ENCODE measurements around the gene EPM2AIP1. TPM values are rescaled to one million over a fixed set of nuclear protein-coding genes. Genes with fewer than 3 reads are reported as not detected.

The EPM2AIP1 gene
- total RNA-seq, 1 experiment from 2014 or later: 8.7 TPM

DNA sequence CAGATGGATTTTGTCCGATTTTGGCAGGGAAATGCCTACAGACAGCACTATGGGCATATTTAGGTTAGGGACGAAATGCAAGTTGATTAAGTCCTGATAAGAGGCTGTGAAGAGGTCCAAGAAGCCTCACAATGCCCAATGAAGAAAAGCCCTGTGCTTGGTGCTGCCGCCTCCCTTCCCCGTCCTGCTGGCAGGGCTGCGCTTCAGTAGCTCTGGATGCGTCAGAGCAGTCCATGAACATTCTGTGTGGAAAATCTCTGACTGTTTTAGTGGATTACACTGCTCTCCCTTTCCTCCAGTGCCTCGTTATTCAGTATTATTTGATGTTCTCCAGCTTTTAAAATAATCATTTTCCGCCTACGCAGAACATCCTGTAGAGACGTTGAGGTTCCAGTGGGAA, 40.0 kb upstream of the EPM2AIP1 start:
- RAD21 ChIA-PET (ENCODE audit: low non-redundant PET in 1 of 2, low total read pairs in 2 of 2, uncharacterized antibody in 2 of 2, unreplicated experiment in 2 of 2): no interaction called here
- peaks cover 14 to 51% of the 10 kb centered on the region in 2 experiments; a peak in 2 of 4 replicates for H3K36me3 ChIP-seq (ENCODE audit: control insufficient read depth in 1 of 2, insufficient read depth in 2 of 2, low read length in 2 of 2)
- no peak for ATAC-seq
- no peak overlapping the region for H2AFZ ChIP-seq (ENCODE audit: low read depth, low read length, poor library complexity, severe bottlenecking)
- no TSS peak for BruUV-seq (replicated peaks)
- no peaks in the 10 kb centered on the region for H3K9me2 ChIP-seq (ENCODE audit: insufficient read depth)
- TF ChIP-seq RAD21 (IDR thresholded peaks at IDR 0.05; ENCODE audit: low read depth) (no peak), YY1 (IDR thresholded peaks at IDR 0.05; ENCODE audit: extremely low read depth, insufficient replicate concordance, low read depth, low read length) (no peak), ELF1 (IDR thresholded peaks at IDR 0.05; ENCODE audit: borderline replicate concordance, low read depth) (no peak), TCF7L2 (IDR thresholded peaks at IDR 0.05; ENCODE audit: borderline replicate concordance, extremely low read depth, insufficient read depth, insufficient read length) (no peak), ZFX (IDR thresholded peaks at IDR 0.05) (no peak), CBX3 (IDR thresholded peaks at IDR 0.05; ENCODE audit: low read depth) (no peak), EZH2phosphoT487 (IDR thresholded peaks at IDR 0.05; ENCODE audit: borderline replicate concordance) (no peak), SP1 (IDR thresholded peaks at IDR 0.05; ENCODE audit: low read depth) (no peak), POLR2A (IDR thresholded peaks at IDR 0.05; ENCODE audit: borderline replicate concordance, extremely low read depth, insufficient read depth, insufficient read length) (no peak), SIN3A (IDR thresholded peaks at IDR 0.05; ENCODE audit: low read depth) (no peak)
- TF ChIP-seq, protein P1, sequence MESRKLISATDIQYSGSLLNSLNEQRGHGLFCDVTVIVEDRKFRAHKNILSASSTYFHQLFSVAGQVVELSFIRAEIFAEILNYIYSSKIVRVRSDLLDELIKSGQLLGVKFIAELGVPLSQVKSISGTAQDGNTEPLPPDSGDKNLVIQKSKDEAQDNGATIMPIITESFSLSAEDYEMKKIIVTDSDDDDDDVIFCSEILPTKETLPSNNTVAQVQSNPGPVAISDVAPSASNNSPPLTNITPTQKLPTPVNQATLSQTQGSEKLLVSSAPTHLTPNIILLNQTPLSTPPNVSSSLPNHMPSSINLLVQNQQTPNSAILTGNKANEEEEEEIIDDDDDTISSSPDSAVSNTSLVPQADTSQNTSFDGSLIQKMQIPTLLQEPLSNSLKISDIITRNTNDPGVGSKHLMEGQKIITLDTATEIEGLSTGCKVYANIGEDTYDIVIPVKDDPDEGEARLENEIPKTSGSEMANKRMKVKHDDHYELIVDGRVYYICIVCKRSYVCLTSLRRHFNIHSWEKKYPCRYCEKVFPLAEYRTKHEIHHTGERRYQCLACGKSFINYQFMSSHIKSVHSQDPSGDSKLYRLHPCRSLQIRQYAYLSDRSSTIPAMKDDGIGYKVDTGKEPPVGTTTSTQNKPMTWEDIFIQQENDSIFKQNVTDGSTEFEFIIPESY (IDR thresholded peaks at IDR 0.05; ENCODE audit: extremely low read depth, insufficient replicate concordance, low read length): no peak
- TF ChIP-seq, protein P2, sequence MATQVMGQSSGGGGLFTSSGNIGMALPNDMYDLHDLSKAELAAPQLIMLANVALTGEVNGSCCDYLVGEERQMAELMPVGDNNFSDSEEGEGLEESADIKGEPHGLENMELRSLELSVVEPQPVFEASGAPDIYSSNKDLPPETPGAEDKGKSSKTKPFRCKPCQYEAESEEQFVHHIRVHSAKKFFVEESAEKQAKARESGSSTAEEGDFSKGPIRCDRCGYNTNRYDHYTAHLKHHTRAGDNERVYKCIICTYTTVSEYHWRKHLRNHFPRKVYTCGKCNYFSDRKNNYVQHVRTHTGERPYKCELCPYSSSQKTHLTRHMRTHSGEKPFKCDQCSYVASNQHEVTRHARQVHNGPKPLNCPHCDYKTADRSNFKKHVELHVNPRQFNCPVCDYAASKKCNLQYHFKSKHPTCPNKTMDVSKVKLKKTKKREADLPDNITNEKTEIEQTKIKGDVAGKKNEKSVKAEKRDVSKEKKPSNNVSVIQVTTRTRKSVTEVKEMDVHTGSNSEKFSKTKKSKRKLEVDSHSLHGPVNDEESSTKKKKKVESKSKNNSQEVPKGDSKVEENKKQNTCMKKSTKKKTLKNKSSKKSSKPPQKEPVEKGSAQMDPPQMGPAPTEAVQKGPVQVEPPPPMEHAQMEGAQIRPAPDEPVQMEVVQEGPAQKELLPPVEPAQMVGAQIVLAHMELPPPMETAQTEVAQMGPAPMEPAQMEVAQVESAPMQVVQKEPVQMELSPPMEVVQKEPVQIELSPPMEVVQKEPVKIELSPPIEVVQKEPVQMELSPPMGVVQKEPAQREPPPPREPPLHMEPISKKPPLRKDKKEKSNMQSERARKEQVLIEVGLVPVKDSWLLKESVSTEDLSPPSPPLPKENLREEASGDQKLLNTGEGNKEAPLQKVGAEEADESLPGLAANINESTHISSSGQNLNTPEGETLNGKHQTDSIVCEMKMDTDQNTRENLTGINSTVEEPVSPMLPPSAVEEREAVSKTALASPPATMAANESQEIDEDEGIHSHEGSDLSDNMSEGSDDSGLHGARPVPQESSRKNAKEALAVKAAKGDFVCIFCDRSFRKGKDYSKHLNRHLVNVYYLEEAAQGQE (IDR thresholded peaks at IDR 0.05; ENCODE audit: low read depth): no peak
- TF ChIP-seq, protein P3, sequence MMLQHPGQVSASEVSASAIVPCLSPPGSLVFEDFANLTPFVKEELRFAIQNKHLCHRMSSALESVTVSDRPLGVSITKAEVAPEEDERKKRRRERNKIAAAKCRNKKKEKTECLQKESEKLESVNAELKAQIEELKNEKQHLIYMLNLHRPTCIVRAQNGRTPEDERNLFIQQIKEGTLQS (IDR thresholded peaks at IDR 0.05): no peak
- TF ChIP-seq, protein P4, sequence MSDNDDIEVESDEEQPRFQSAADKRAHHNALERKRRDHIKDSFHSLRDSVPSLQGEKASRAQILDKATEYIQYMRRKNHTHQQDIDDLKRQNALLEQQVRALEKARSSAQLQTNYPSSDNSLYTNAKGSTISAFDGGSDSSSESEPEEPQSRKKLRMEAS (IDR thresholded peaks at IDR 0.05): no peak
- H3K27ac ChIP-seq (ENCODE audit: low read depth, low read length): no peak overlapping the region
- POLR2A ChIA-PET: no interaction called here
- no peak overlapping the region for H3K4me3 ChIP-seq (replicated peaks in 1 of 2; ENCODE audit: low read depth in 1 of 2, low read length in 2 of 2)
- no peaks in the 10 kb centered on the region for H3K27me3 ChIP-seq (ENCODE audit: insufficient read depth, low read length)
- intact Hi-C loops (cut with micrococcal nuclease): no loop called here
- no peaks in the 10 kb centered on the region; the same call in 1 of the 2 replicates for H3K79me2 ChIP-seq (ENCODE audit: insufficient read depth, low read length)
- H4K20me1 ChIP-seq (ENCODE audit: insufficient read depth): no peaks in the 10 kb centered on the region; the same call in 1 of the 2 replicates
- peaks cover 3 to 6% of the 10 kb centered on the region in 2 experiments; a peak in 3 of 4 replicates for H3K9me3 ChIP-seq (ENCODE audit: control insufficient read depth in 1 of 2, insufficient read depth in 1 of 2, low read depth in 1 of 2, low read length in 2 of 2)
- no peak overlapping the region for H3K9ac ChIP-seq (ENCODE audit: low read length)
- no peak for DNase-seq (ENCODE audit: low read depth, low spot score)
- no peak overlapping the region for H3K4me2 ChIP-seq (ENCODE audit: low read length)
- CTCF ChIA-PET: no interaction called here
- no peaks in the 10 kb centered on the region for H3K4me1 ChIP-seq (ENCODE audit: control insufficient read depth in 1 of 2, insufficient read depth in 2 of 2, low read length in 2 of 2)
